Stimulated activated CD4-positive, alpha-beta T cell treated with anti-CD3 and anti-CD28 coated beads, TNF-alpha, amount 100 ng/mL, for 4 hours (primary cell): ENCODE results near the gene CD79B.
"Not testable (repeated sequence)": the region's sequence is repeated elsewhere in the genome, so short reads cannot be mapped to it uniquely, and the experiment has no call there.

Experiments
- DNase-seq, 3 experiments: peaks; one replicate each; pipeline ENCODE4 v3.0.0-alpha.2; 2020; ENCODE audit warnings: low read depth in 3 of 3

Gene CD79B

GRCh38 chr17:63933598-63933997 lies 1.5 kb upstream of the CD79B start:
- DNase-seq, result no peak

- DNase-seq, result no peak
Observed at GRCh38 chr17:63932721-63933120, 590 bp upstream of the CD79B start.

- DNase-seq, result peak in 2 of 3 experiments; percentile 32 to 33
Observed at GRCh38 chr17:63930951-63931575, 1.1 kb downstream of the CD79B start.

GRCh38 chr17:63929860-63930766 lies 2.0 kb downstream of the CD79B start:
- DNase-seq, result no peak

- DNase-seq, result no peak
Observed at GRCh38 chr17:63928966-63929695, 3.0 kb downstream of the CD79B start.

GRCh38 chr17:63928172-63928666 lies 3.9 kb downstream of the CD79B start:
- no peak for DNase-seq

- no peak for DNase-seq
Observed at GRCh38 chr17:63927464-63928171, 4.5 kb downstream of the CD79B start.

GRCh38 chr17:63926164-63926563 lies 6.0 kb downstream of the CD79B start:
- no peak for DNase-seq

GRCh38 chr17:63925615-63926014 lies 6.5 kb downstream of the CD79B start:
- DNase-seq, result no peak

- not testable (repeated sequence) for DNase-seq
Observed at GRCh38 chr17:63922402-63922801, 9.7 kb downstream of the CD79B start.

- not testable (repeated sequence) for DNase-seq
Observed at GRCh38 chr17:63920779-63921178, 11.4 kb downstream of the CD79B start.

- DNase-seq, result not testable (repeated sequence)
Observed at GRCh38 chr17:63920050-63920449, 12.1 kb downstream of the CD79B start.

GRCh38 chr17:63919311-63919723 lies 12.8 kb downstream of the CD79B start:
- DNase-seq, result peak in 2 of 3 experiments; percentile 47 to 56

- DNase-seq, result not testable (repeated sequence)
Observed at GRCh38 chr17:63918789-63919305, 13.3 kb downstream of the CD79B start, which contains the start of gene GH1. TSS of gene GH1 (minus strand) at chr17:63918839. CDS start at chr17:63918776, 63 bp downstream.

- DNase-seq, result no peak
Observed at GRCh38 chr17:63918305-63918704, 13.8 kb downstream of the CD79B start.

- no peak for DNase-seq
Observed at GRCh38 chr17:63917646-63918045, 14.5 kb downstream of the CD79B start.

- not testable (repeated sequence) for DNase-seq
Observed at GRCh38 chr17:63917206-63917605, 14.9 kb downstream of the CD79B start.

- no peak for DNase-seq
Observed at GRCh38 chr17:63916566-63917185, 15.5 kb downstream of the CD79B start.

GRCh38 chr17:63915753-63916152 lies 16.4 kb downstream of the CD79B start:
- DNase-seq, result not testable (repeated sequence)

- DNase-seq, result no peak
Observed at GRCh38 chr17:63914471-63914870, 17.7 kb downstream of the CD79B start.
